Smooth muscle cell (in vitro differentiated cells): ENCODE measurements around the gene IQSEC2. TPM values are rescaled to one million over a fixed set of nuclear protein-coding genes. Genes with fewer than 3 reads are reported as not detected.

ENCODE experiments used
- DNase-seq: peaks from one replicate; lab custom pipeline; 2025; ENCODE audit not compliant: unreplicated experiment; lab: John Stamatoyannopoulos, UW
- H2AFZ ChIP-seq: fragments of 200-600 bp; sonication (generic); 2 replicates; pipeline ENCODE4 v1.6.0; 2016; ENCODE audit warnings: antibody characterized with exemption, low read depth, mild to moderate bottlenecking
- H3F3A ChIP-seq: fragments of 200-600 bp; sonication (generic); 2 replicates; pipeline ENCODE4 v1.6.0; 2017; ENCODE audit warnings: antibody characterized with exemption, low read depth
- H3K27ac ChIP-seq: fragments of 200-600 bp; sonication (generic); 2 replicates; pipeline ENCODE4 v1.5.1; 2016; ENCODE audit warnings: low read depth, mild to moderate bottlenecking
- H3K27me3 ChIP-seq: fragments of 200-600 bp; sonication (generic); 2 replicates; pipeline ENCODE4 v1.6.1; 2016; ENCODE audit warnings: low read depth, mild to moderate bottlenecking
- H3K36me3 ChIP-seq: fragments of 200-600 bp; sonication (generic); 2 replicates; pipeline ENCODE4 v1.5.1; 2016; ENCODE audit warnings: low read depth
- H3K4me1 ChIP-seq: fragments of 200-600 bp; sonication (generic); 2 replicates; pipeline ENCODE4 v1.5.1; 2016; ENCODE audit warnings: low read depth
- H3K4me2 ChIP-seq: fragments of 200-600 bp; sonication (generic); 2 replicates; pipeline ENCODE4 v1.6.0; 2016; ENCODE audit warnings: mild to moderate bottlenecking
- H3K4me3 ChIP-seq: fragments of 200-600 bp; sonication (generic); 2 replicates; pipeline ENCODE4 v1.5.1; 2016; ENCODE audit warnings: mild to moderate bottlenecking
- H3K79me2 ChIP-seq: fragments of 200-600 bp; sonication (generic); 2 replicates; pipeline ENCODE4 v1.6.0; 2016; ENCODE audit warnings: low read depth, mild to moderate bottlenecking
- H3K9ac ChIP-seq: fragments of 200-600 bp; sonication (generic); 2 replicates; pipeline ENCODE4 v1.6.0; 2016; ENCODE audit warnings: low read depth
- H3K9me3 ChIP-seq: fragments of 200-600 bp; sonication (generic); replicated peaks from 2 replicates; pipeline ENCODE4 v1.5.1; 2016; ENCODE audit warnings: low read depth
- H4K20me1 ChIP-seq: fragments of 200-600 bp; sonication (generic); 2 replicates; pipeline ENCODE4 v1.6.0; 2016; ENCODE audit warnings: low read depth
- CTCF ChIP-seq: fragments of 200-600 bp; sonication (generic); IDR thresholded peaks from 2 replicates; pipeline ENCODE4 v1.5.1; 2017; ENCODE audit warnings: borderline replicate concordance, mild to moderate bottlenecking, antibody characterized with exemption; ENCODE audit not compliant: insufficient read depth, poor library complexity, severe bottlenecking
- WGBS: methylation state at CpG from one replicate; pipeline ENCODE4 v1.1.7; 2016; ENCODE audit warnings: low lambda C conversion rate; 5-methylcytosine and 5-hydroxymethylcytosine counted together
- polyA plus RNA-seq: library from polyadenylated mRNA; unstranded; fragments of >200 nt; fragmentation: Nextera tagmentation; extraction: Ambion mirVana; gene quantifications from 2 replicates; pipeline ENCODE4 v1.2.1, GENCODE V29; 2016
- total RNA-seq: library from RNA; depleted of rRNA; stranded (reverse); fragments of >200 nt; gene quantifications from 2 replicates; pipeline ENCODE4 v1.2.3, GENCODE V29; 2014

Gene IQSEC2
- total and polyA plus RNA-seq, 2 experiments from 2014 or later, result 4.2 to 6.9 TPM

GRCh38 chrX:53246231-53246630 lies 35.2 kb downstream of the IQSEC2 start:
- H3K79me2 ChIP-seq, result no peaks in the 10 kb centered on the region
- no peak for TF ChIP-seq CTCF
- no peak overlapping the region for H3K9ac ChIP-seq
- no peaks in the 10 kb centered on the region for H3K4me1 ChIP-seq
- H3K27me3 ChIP-seq, result no peaks in the 10 kb centered on the region
- no peak overlapping the region for H3K27ac ChIP-seq
- DNase-seq, result no peak
- no peaks in the 10 kb centered on the region for H3K36me3 ChIP-seq
- no peak overlapping the region for H3K4me2 ChIP-seq
- 80% methylated on average over 2 of the region's 2 CpGs for WGBS
- H3F3A ChIP-seq, result no peaks in the 10 kb centered on the region
- no peaks in the 10 kb centered on the region for H4K20me1 ChIP-seq
- H3K4me3 ChIP-seq, result no peak overlapping the region
- H2AFZ ChIP-seq, result no peak overlapping the region
- H3K9me3 ChIP-seq, result no peaks in the 10 kb centered on the region

GRCh38 chrX:53244610-53245009 lies 36.8 kb downstream of the IQSEC2 start:
- no peak for DNase-seq
- H2AFZ ChIP-seq, result no peak overlapping the region
- no peaks in the 10 kb centered on the region for H3K4me1 ChIP-seq
- no peaks in the 10 kb centered on the region for H3K27me3 ChIP-seq
- H3K36me3 ChIP-seq, result no peaks in the 10 kb centered on the region
- H3K4me2 ChIP-seq, result no peak overlapping the region
- 83% methylated on average over 1 of the region's 1 CpG for WGBS
- TF ChIP-seq CTCF, result peak; percentile 25
- H3K4me3 ChIP-seq, result no peak overlapping the region
- H3K9me3 ChIP-seq, result no peaks in the 10 kb centered on the region
- no peaks in the 10 kb centered on the region for H3F3A ChIP-seq
- no peak overlapping the region for H3K9ac ChIP-seq
- H4K20me1 ChIP-seq, result no peaks in the 10 kb centered on the region
- no peaks in the 10 kb centered on the region for H3K79me2 ChIP-seq
- no peak overlapping the region for H3K27ac ChIP-seq

- Histone ChIP-seq H3K4me2 (no peak overlapping the region), H4K20me1 (no peaks in the 10 kb centered on the region), H3K36me3 (no peaks in the 10 kb centered on the region), H3K4me3 (no peak overlapping the region), H3F3A (no peaks in the 10 kb centered on the region), H3K4me1 (no peaks in the 10 kb centered on the region), H2AFZ (no peak overlapping the region), H3K9ac (no peak overlapping the region), H3K9me3 (no peaks in the 10 kb centered on the region), H3K27ac (no peak overlapping the region), H3K79me2 (no peaks in the 10 kb centered on the region), H3K27me3 (no peaks in the 10 kb centered on the region)
- DNase-seq, result no peak
- WGBS, result 87% methylated on average over 4 of the region's 4 CpGs
- TF ChIP-seq CTCF, result no peak
Observed at GRCh38 chrX:53242310-53242709, 39.1 kb downstream of the IQSEC2 start.

GRCh38 chrX:53241558-53241957 lies 39.8 kb downstream of the IQSEC2 start:
- no peak overlapping the region for H3K27ac ChIP-seq
- H3K79me2 ChIP-seq, result no peaks in the 10 kb centered on the region
- no peak for TF ChIP-seq CTCF
- 90% methylated on average over 7 of the region's 7 CpGs for WGBS
- no peak overlapping the region for H2AFZ ChIP-seq
- no peaks in the 10 kb centered on the region for H3K4me1 ChIP-seq
- DNase-seq, result no peak
- H3K36me3 ChIP-seq, result no peaks in the 10 kb centered on the region
- no peaks in the 10 kb centered on the region for H3K9me3 ChIP-seq
- no peak overlapping the region for H3K4me2 ChIP-seq
- no peak overlapping the region for H3K9ac ChIP-seq
- H3K4me3 ChIP-seq, result no peak overlapping the region
- H3F3A ChIP-seq, result no peaks in the 10 kb centered on the region
- H3K27me3 ChIP-seq, result no peaks in the 10 kb centered on the region
- H4K20me1 ChIP-seq, result no peaks in the 10 kb centered on the region
